ENCODE data around the gene ACER1. TPM values are rescaled to one million over a fixed set of nuclear protein-coding genes. Genes with fewer than 3 reads are reported as not detected.

ACER1 gene
- total RNA-seq, 1 donor from 2014 or later, result not detected

DNA sequence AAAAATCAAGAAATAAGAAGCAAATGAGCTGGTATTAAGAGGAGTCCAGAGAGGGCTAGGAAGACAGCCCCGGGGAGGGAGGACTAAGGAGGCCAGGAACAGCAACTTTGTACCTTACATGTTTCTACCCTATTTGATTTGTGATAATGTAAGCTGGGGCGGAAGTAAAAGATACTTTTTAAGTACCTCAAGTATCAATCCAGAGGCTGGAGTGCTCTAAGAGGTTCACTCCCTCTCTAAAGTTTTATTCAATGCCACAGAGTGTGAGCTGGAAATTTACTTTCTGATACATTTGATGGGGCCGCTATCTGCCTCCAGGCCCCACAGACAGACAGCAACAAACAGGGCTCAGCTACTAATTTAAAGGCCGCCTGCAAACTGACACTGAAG is 65.0 kb downstream of the ACER1 start:
- H3K4me1 Mint-ChIP-seq, result no peaks in the 10 kb centered on the region
- TF ChIP-seq, protein P1, sequence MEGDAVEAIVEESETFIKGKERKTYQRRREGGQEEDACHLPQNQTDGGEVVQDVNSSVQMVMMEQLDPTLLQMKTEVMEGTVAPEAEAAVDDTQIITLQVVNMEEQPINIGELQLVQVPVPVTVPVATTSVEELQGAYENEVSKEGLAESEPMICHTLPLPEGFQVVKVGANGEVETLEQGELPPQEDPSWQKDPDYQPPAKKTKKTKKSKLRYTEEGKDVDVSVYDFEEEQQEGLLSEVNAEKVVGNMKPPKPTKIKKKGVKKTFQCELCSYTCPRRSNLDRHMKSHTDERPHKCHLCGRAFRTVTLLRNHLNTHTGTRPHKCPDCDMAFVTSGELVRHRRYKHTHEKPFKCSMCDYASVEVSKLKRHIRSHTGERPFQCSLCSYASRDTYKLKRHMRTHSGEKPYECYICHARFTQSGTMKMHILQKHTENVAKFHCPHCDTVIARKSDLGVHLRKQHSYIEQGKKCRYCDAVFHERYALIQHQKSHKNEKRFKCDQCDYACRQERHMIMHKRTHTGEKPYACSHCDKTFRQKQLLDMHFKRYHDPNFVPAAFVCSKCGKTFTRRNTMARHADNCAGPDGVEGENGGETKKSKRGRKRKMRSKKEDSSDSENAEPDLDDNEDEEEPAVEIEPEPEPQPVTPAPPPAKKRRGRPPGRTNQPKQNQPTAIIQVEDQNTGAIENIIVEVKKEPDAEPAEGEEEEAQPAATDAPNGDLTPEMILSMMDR (IDR thresholded peaks at IDR 0.05), result no peak
- peaks cover 58% of the 10 kb centered on the region for H3K36me3 Mint-ChIP-seq (ENCODE audit: low read depth)
- ATAC-seq (ENCODE audit: low read depth) (no peak), DNase-seq (no peak)
- POLR2A ChIA-PET, result no interaction called here
- CTCF ChIA-PET, result no interaction called here
- no peaks in the 10 kb centered on the region for H3K9me3 Mint-ChIP-seq
- H3K27ac Mint-ChIP-seq, result no peak overlapping the region
- no peaks in the 10 kb centered on the region for H3K27me3 Mint-ChIP-seq
- intact Hi-C loops (cut with micrococcal nuclease), result no loop called here
- H3K4me3 Mint-ChIP-seq, result no peak overlapping the region

DNA sequence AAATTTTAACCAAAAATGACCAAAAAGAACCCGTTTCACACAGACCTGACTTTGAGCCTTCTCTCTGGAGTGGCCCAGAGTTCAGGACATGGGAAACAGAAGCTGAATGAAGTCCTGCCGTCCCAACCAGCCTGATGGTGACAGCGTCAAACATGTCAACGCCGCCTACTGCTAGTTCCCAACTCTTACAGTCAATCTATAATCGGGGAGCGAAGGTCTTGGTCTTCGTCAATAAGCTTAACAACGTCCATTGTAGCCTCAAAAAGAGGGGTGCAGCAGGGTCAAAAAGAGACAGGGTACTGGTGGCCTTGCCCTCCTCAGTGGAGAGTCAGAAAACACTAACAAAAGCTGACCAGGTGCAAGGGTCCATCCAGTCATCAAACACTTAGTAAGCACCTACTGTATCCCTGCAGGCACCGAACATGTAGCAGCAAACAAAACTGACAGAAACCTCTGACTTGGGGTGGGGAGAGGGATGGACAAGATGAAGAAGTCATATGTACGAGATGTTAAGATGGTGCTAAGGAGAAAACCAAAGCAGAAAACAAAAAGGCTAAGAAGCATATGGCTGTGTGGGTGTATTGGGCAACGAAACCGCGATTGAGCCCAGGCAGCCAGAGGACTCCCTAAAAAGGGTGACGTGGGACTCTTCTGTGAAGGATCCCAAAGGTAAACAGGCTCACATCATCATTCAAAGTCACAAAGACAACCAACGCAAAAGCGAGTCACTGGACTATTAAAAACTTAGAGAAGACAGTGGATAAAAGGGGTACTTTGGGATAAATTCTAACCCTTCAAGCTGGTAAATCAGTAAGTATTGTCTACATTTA is 65.6 kb downstream of the ACER1 start:
- intact Hi-C loops (cut with micrococcal nuclease), result no loop called here
- CTCF ChIA-PET, result no interaction called here
- no peak overlapping the region for H3K27ac Mint-ChIP-seq
- no peak for ATAC-seq (ENCODE audit: low read depth)
- no peaks in the 10 kb centered on the region for H3K27me3 Mint-ChIP-seq
- no peak for DNase-seq
- no peaks in the 10 kb centered on the region for H3K4me1 Mint-ChIP-seq
- peaks cover 63% of the 10 kb centered on the region for H3K36me3 Mint-ChIP-seq (ENCODE audit: low read depth)
- POLR2A ChIA-PET, result no interaction called here
- TF ChIP-seq, protein P1 (IDR thresholded peaks at IDR 0.05), result no peak
- no peaks in the 10 kb centered on the region for H3K9me3 Mint-ChIP-seq
- H3K4me3 Mint-ChIP-seq, result no peak overlapping the region

DNA sequence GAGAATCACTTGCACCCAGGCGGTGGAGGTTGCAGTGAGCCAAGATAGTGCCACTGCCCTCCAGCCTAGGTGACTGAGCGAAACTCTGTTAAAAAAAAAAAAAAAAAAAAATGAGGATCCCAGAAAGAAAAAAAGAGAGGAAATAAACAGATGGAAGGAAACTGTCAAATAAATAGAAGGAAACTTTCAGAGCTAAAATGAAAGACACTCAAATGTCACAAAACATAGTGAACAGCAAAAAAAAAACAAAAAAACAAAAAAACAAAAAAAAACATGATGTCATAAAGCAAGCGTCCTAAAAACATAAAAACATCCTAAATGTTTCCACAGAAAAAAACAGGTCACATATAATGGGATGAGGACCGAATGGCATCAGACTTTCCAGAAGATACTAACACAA is 68.6 kb downstream of the ACER1 start:
- Mint-ChIP-seq H3K4me3 (no peak overlapping the region), H3K4me1 (no peaks in the 10 kb centered on the region), H3K27ac (no peak overlapping the region), H3K27me3 (no peaks in the 10 kb centered on the region), H3K9me3 (no peaks in the 10 kb centered on the region), H3K36me3 (ENCODE audit: low read depth) (peaks cover 78% of the 10 kb centered on the region)
- DNase-seq (no peak), ATAC-seq (ENCODE audit: low read depth) (no peak)
- POLR2A ChIA-PET, result interaction anchor here (0.6 kb wide), 1 partner anchor 972 kb away, joined by 5 read pairs; no protein-coding TSS in a partner anchor
- CTCF ChIA-PET, result no interaction called here
- intact Hi-C loops (cut with micrococcal nuclease), result no loop called here
- TF ChIP-seq, protein P1 (IDR thresholded peaks at IDR 0.05), result no peak

DNA sequence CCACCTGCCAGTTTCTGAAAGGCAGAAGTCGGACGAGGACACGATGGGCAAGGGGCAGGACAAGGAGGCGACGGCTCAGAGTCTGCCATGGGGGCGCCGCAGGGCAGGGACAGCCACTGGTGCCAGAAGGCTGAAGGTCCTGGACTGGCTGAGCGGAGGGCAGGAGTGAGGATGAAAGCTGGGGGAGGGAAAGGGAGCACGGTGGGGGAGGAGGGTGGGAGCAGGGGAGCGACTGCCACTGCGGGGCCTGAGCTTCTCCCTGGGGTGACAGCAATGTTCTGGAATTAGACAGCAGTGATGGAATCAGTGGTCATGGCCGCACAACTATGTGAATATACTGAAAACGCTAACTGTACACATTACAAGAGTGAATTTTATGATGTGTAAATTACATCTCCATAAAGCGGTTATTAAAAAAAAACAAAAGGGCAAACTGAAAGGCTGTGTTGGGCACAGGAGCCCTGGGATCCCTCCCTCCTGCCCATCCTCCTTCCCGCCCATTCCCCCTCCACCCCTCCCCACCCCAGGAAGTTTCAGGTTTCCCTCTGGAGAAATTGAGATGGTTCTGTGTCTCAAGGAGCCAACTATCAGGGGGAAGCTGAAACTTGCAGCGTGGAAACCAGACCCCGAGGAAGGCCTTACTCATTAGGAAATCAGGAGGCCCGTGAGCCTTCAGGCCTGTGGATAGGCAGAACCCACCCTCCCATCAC is 69.5 kb downstream of the ACER1 start:
- no peaks in the 10 kb centered on the region for H3K9me3 Mint-ChIP-seq
- ATAC-seq (ENCODE audit: low read depth), result no peak
- ChIA-PET CTCF (no interaction called here), POLR2A (interaction anchor here (0.6 kb wide), 1 partner anchor 601 kb away, joined by 3 read pairs; no protein-coding TSS in a partner anchor)
- no peak overlapping the region for H3K4me3 Mint-ChIP-seq
- H3K4me1 Mint-ChIP-seq, result no peaks in the 10 kb centered on the region
- no peaks in the 10 kb centered on the region for H3K27me3 Mint-ChIP-seq
- intact Hi-C loops (cut with micrococcal nuclease), result no loop called here
- peaks cover 80% of the 10 kb centered on the region for H3K36me3 Mint-ChIP-seq (ENCODE audit: low read depth)
- H3K27ac Mint-ChIP-seq, result no peak overlapping the region
- no peak for DNase-seq
- TF ChIP-seq, protein P1 (IDR thresholded peaks at IDR 0.05), result no peak

DNA sequence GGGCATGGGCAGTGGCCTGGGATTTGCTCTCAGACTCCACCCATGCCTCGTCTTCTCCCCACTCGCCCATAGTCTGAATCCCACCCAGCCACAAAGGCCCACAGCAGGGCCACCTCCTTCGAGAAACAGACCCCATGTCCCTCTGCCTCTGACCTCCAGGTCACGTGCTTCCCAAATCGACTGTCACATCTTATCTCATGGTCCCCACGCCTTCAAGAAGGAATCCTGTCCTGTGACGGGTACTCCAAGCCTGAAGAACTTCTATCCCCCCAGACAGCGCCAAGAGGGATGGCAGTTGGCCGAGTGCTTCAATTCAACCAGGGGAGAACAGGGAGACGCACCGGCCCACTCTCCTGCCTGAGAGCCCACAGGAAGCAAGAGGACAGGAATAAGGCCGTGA is 70.1 kb downstream of the ACER1 start:
- H3K4me3 Mint-ChIP-seq, result no peak overlapping the region
- ChIA-PET POLR2A (no interaction called here), CTCF (no interaction called here)
- DNase-seq, result no peak
- H3K9me3 Mint-ChIP-seq, result no peaks in the 10 kb centered on the region
- intact Hi-C loops (cut with micrococcal nuclease), result no loop called here
- no peak for ATAC-seq (ENCODE audit: low read depth)
- peaks cover 80% of the 10 kb centered on the region for H3K36me3 Mint-ChIP-seq (ENCODE audit: low read depth)
- TF ChIP-seq, protein P1 (IDR thresholded peaks at IDR 0.05), result no peak
- H3K27me3 Mint-ChIP-seq, result no peaks in the 10 kb centered on the region
- no peak overlapping the region for H3K27ac Mint-ChIP-seq
- peaks cover 4% of the 10 kb centered on the region for H3K4me1 Mint-ChIP-seq

Measured in activated B cell treated with CpG ODN at 0.5 μM for 24 hours (primary cell).